Activated naive CD4-positive, alpha-beta T cell treated with anti-CD3 and anti-CD28 coated beads for 36 hours (primary cell): ENCODE results near the gene PYURF. TPM values are rescaled to one million over a fixed set of nuclear protein-coding genes. Genes with fewer than 3 reads are reported as not detected.

Experiments used
- CTCF ChIA-PET: fragments of 350-600 bp; sonication (Branson Sonifier 250); formaldehyde crosslinking; loops from one replicate; lab custom pipeline; 2021; ENCODE audit warnings: antibody characterized with exemption; lab: Charles Lee
- DNase-seq: peaks from one replicate; pipeline ENCODE4 v3.0.0-alpha.2; 2020
- H3K27ac Mint-ChIP-seq: one replicate; pipeline ENCODE4 v1.8.0; 2021; ENCODE audit warnings: mild to moderate bottlenecking, mixed read lengths
- H3K27me3 Mint-ChIP-seq: one replicate; pipeline ENCODE4 v1.8.0; 2021; ENCODE audit warnings: low read depth, mixed read lengths
- H3K36me3 Mint-ChIP-seq: one replicate; pipeline ENCODE4 v1.8.0; 2021; ENCODE audit warnings: low read depth, mixed read lengths
- H3K4me1 Mint-ChIP-seq: one replicate; pipeline ENCODE4 v1.8.0; 2021; ENCODE audit warnings: low read depth, mixed read lengths
- H3K4me3 Mint-ChIP-seq: one replicate; pipeline ENCODE4 v1.8.0; 2021; ENCODE audit warnings: mild to moderate bottlenecking, moderate library complexity, mixed read lengths
- H3K9me3 Mint-ChIP-seq: one replicate; pipeline ENCODE4 v1.8.0; 2021; ENCODE audit warnings: mixed read lengths
- intact Hi-C: fragments of 100-400 bp; cut with micrococcal nuclease; formaldehyde crosslinking; loops from one replicate; pipeline ENCODE4 v1.15.1; 2023
- total RNA-seq, 2 experiments: library from RNA; stranded (reverse); gene quantifications; one replicate each; pipeline ENCODE4 v1.2.3, GENCODE V29; 2021

PYURF gene
- total RNA-seq, 2 experiments from 2014 or later, result 51.5 to 54.2 TPM

GRCh38 chr4:88528861-88529260 lies 5.3 kb upstream of the PYURF start:
- Mint-ChIP-seq H3K4me3 (no peak overlapping the region), H3K27me3 (no peaks in the 10 kb centered on the region), H3K4me1 (peaks cover 25% of the 10 kb centered on the region), H3K36me3 (no peaks in the 10 kb centered on the region), H3K27ac (no peak overlapping the region), H3K9me3 (no peaks in the 10 kb centered on the region)
- no peak for DNase-seq
- CTCF ChIA-PET, result interaction anchor here (0.6 to 2.7 kb wide), 4 partner anchors 11 to 493 kb away, joined by 3 to 11 read pairs (median 4); no protein-coding TSS in a partner anchor
- intact Hi-C loops, result loop anchor here (10.0 kb wide), 1 partner anchor 776 kb away; the partner anchor contains the start of gene GPRIN3

GRCh38 chr4:88527787-88528186 lies 4.2 kb upstream of the PYURF start:
- Mint-ChIP-seq H3K36me3 (peaks cover 1% of the 10 kb centered on the region), H3K27me3 (no peaks in the 10 kb centered on the region), H3K4me1 (peaks cover 23% of the 10 kb centered on the region), H3K4me3 (no peak overlapping the region), H3K9me3 (no peaks in the 10 kb centered on the region), H3K27ac (no peak overlapping the region)
- CTCF ChIA-PET, result interaction anchor here (0.8 to 2.2 kb wide), 11 partner anchors 9 to 496 kb away, joined by 3 to 11 read pairs (median 5); no protein-coding TSS in a partner anchor
- intact Hi-C loops, result loop anchor here (1.0 to 10.0 kb wide), 3 partner anchors 36 to 777 kb away; partner anchors contain the start of gene GPRIN3
- no peak for DNase-seq

GRCh38 chr4:88526221-88526815 lies 2.7 kb upstream of the PYURF start:
- peaks cover 36% of the 10 kb centered on the region for H3K4me1 Mint-ChIP-seq
- no peak overlapping the region for H3K4me3 Mint-ChIP-seq

GRCh38 chr4:88524171-88524570 lies 595 bp upstream of the PYURF start:
- H3K36me3 Mint-ChIP-seq, result peaks cover 15% of the 10 kb centered on the region
- no peaks in the 10 kb centered on the region for H3K9me3 Mint-ChIP-seq
- H3K27me3 Mint-ChIP-seq, result no peaks in the 10 kb centered on the region
- H3K4me3 Mint-ChIP-seq, result peak overlapping the region; percentile 92
- peaks cover 40% of the 10 kb centered on the region for H3K4me1 Mint-ChIP-seq
- CTCF ChIA-PET, result interaction anchor here (0.6 to 3.2 kb wide), 9 partner anchors 9 to 1477 kb away, joined by 3 to 16 read pairs (median 3); no protein-coding TSS in a partner anchor
- intact Hi-C loops, result loop anchor here (1.0 to 10.0 kb wide), 3 partner anchors 240 to 781 kb away; partner anchors contain the start of genes GPRIN3, PPM1K and TIGD2
- H3K27ac Mint-ChIP-seq, result peak overlapping the region; percentile 84
- no peak for DNase-seq

More at GRCh38 chr4:88526221-88526815, 2.7 kb upstream of the PYURF start:
- no peak for DNase-seq
- Mint-ChIP-seq H3K9me3 (no peaks in the 10 kb centered on the region), H3K36me3 (peaks cover 11% of the 10 kb centered on the region), H3K27ac (no peak overlapping the region), H3K27me3 (no peaks in the 10 kb centered on the region)
- intact Hi-C loops, result loop anchor here (1.0 to 10.0 kb wide), 5 partner anchors 9 to 778 kb away; partner anchors contain the start of gene GPRIN3
- CTCF ChIA-PET, result interaction anchor here (0.6 to 3.2 kb wide), 17 partner anchors 11 to 497 kb away, joined by 3 to 16 read pairs (median 4); no protein-coding TSS in a partner anchor

- peak; percentile 41 for DNase-seq
- Mint-ChIP-seq H3K27ac (peak overlapping the region; percentile 91), H3K4me1 (peaks cover 40% of the 10 kb centered on the region), H3K27me3 (no peaks in the 10 kb centered on the region), H3K36me3 (peaks cover 15% of the 10 kb centered on the region), H3K4me3 (peak overlapping the region; percentile 92), H3K9me3 (no peaks in the 10 kb centered on the region)
- intact Hi-C loops, result loop anchor here (1.0 to 10.0 kb wide), 5 partner anchors 66 to 782 kb away; partner anchors contain the start of genes GPRIN3, HERC3, HERC5 and TIGD2
- CTCF ChIA-PET, result interaction anchor here (0.6 to 2.0 kb wide), 7 partner anchors 7 to 506 kb away, joined by 3 to 10 read pairs (median 5); no protein-coding TSS in a partner anchor
Measured at GRCh38 chr4:88522702-88523324, 763 bp downstream of the PYURF start.

GRCh38 chr4:88518911-88519310 lies 4.7 kb downstream of the PYURF start:
- no peaks in the 10 kb centered on the region for H3K27me3 Mint-ChIP-seq
- no peak overlapping the region for H3K27ac Mint-ChIP-seq
- no peaks in the 10 kb centered on the region for H3K9me3 Mint-ChIP-seq
- no peak overlapping the region for H3K4me3 Mint-ChIP-seq
- CTCF ChIA-PET, result interaction anchor here (1.0 kb wide), 1 partner anchor 300 kb away, joined by 4 read pairs; no protein-coding TSS in a partner anchor
- intact Hi-C loops, result no loop called here
- H3K4me1 Mint-ChIP-seq, result peaks cover 18% of the 10 kb centered on the region
- H3K36me3 Mint-ChIP-seq, result peaks cover 15% of the 10 kb centered on the region
- DNase-seq, result no peak

- Mint-ChIP-seq H3K4me1 (peaks cover 18% of the 10 kb centered on the region), H3K27ac (peak overlapping the region; percentile 5)
Measured at GRCh38 chr4:88517825-88518224, 5.8 kb downstream of the PYURF start.

GRCh38 chr4:88516746-88517145 lies 6.8 kb downstream of the PYURF start:
- peaks cover 5% of the 10 kb centered on the region for H3K36me3 Mint-ChIP-seq
- no peak overlapping the region for H3K4me3 Mint-ChIP-seq
- no peaks in the 10 kb centered on the region for H3K27me3 Mint-ChIP-seq
- CTCF ChIA-PET, result interaction anchor here (0.7 to 4.6 kb wide), 10 partner anchors 10 to 305 kb away, joined by 3 to 23 read pairs (median 6); no protein-coding TSS in a partner anchor
- intact Hi-C loops, result no loop called here
- H3K27ac Mint-ChIP-seq, result no peak overlapping the region
- no peak for DNase-seq
- H3K4me1 Mint-ChIP-seq, result peaks cover 7% of the 10 kb centered on the region
- no peaks in the 10 kb centered on the region for H3K9me3 Mint-ChIP-seq

More at GRCh38 chr4:88517825-88518224, 5.8 kb downstream of the PYURF start:
- peaks cover 14% of the 10 kb centered on the region for H3K36me3 Mint-ChIP-seq
- no peaks in the 10 kb centered on the region for H3K27me3 Mint-ChIP-seq
- CTCF ChIA-PET, result interaction anchor here (0.6 to 4.6 kb wide), 5 partner anchors 10 to 541 kb away, joined by 3 to 23 read pairs (median 6); no protein-coding TSS in a partner anchor
- no peak for DNase-seq
- no peaks in the 10 kb centered on the region for H3K9me3 Mint-ChIP-seq
- H3K4me3 Mint-ChIP-seq, result no peak overlapping the region
- intact Hi-C loops, result no loop called here

- no peak for DNase-seq
- H3K36me3 Mint-ChIP-seq, result no peaks in the 10 kb centered on the region
- intact Hi-C loops, result loop anchor here (1.0 to 2.0 kb wide), 7 partner anchors 58 to 662 kb away; partner anchors contain the start of genes HERC5, HERC6 and PPM1K
- no peaks in the 10 kb centered on the region for H3K9me3 Mint-ChIP-seq
- no peak overlapping the region for H3K27ac Mint-ChIP-seq
- H3K27me3 Mint-ChIP-seq, result no peaks in the 10 kb centered on the region
- H3K4me3 Mint-ChIP-seq, result no peak overlapping the region
- CTCF ChIA-PET, result interaction anchor here (0.5 to 4.6 kb wide), 46 partner anchors 9 to 1043 kb away, joined by 3 to 44 read pairs (median 4); partner anchors contain the start of genes HERC5, HERC6, PPM1K and PYURF
- H3K4me1 Mint-ChIP-seq, result no peaks in the 10 kb centered on the region
Measured at GRCh38 chr4:88514557-88515511, 8.7 kb downstream of the PYURF start.

GRCh38 chr4:88511236-88511635 lies 12.3 kb downstream of the PYURF start:
- H3K36me3 Mint-ChIP-seq, result no peaks in the 10 kb centered on the region
- DNase-seq, result no peak
- no peaks in the 10 kb centered on the region for H3K4me1 Mint-ChIP-seq
- H3K27me3 Mint-ChIP-seq, result no peaks in the 10 kb centered on the region
- intact Hi-C loops, result no loop called here
- H3K9me3 Mint-ChIP-seq, result no peaks in the 10 kb centered on the region
- no peak overlapping the region for H3K27ac Mint-ChIP-seq
- CTCF ChIA-PET, result interaction anchor here (0.6 to 1.3 kb wide), 2 partner anchors 292 to 1259 kb away, joined by 4 to 6 read pairs; no protein-coding TSS in a partner anchor
- no peak overlapping the region for H3K4me3 Mint-ChIP-seq

- Mint-ChIP-seq H3K4me1 (peaks cover 4% of the 10 kb centered on the region), H3K27me3 (no peaks in the 10 kb centered on the region), H3K4me3 (no peak overlapping the region), H3K9me3 (no peaks in the 10 kb centered on the region), H3K27ac (no peak overlapping the region), H3K36me3 (peaks cover 10% of the 10 kb centered on the region)
- CTCF ChIA-PET, result interaction anchor here (1.5 to 3.9 kb wide), 2 partner anchors 12 kb away, joined by 5 to 23 read pairs; no protein-coding TSS in a partner anchor
- DNase-seq, result no peak
- intact Hi-C loops, result loop anchor here (1.0 kb wide), 1 partner anchor 14 kb away; no protein-coding TSS in a partner anchor
Measured at GRCh38 chr4:88503344-88503743, 20.2 kb downstream of the PYURF start.
